GM12892 (cell line): Measurements from ENCODE around the gene DHX15.

Source experiments
- POLR2A ChIP-seq: IDR thresholded peaks from 2 replicates; pipeline ENCODE4 v1.6.1; 2011; ENCODE audit warnings: low read depth, low read length, control low read depth
- POLR2AphosphoS5 ChIP-seq: IDR thresholded peaks from 2 replicates; pipeline ENCODE4 v1.6.1; 2011; ENCODE audit warnings: low read depth, low read length, control low read depth
- TAF1 ChIP-seq: IDR thresholded peaks from 2 replicates; pipeline ENCODE4 v1.6.1; 2011; ENCODE audit warnings: low read depth, mild to moderate bottlenecking, control low read depth, low read length, borderline replicate concordance

- TF ChIP-seq POLR2A (no peak), TAF1 (no peak), POLR2AphosphoS5 (no peak)
Observed at GRCh38 chr4:24598025-24598424, 13.7 kb upstream of the DHX15 start.
